ENCODE data around the gene TCTA.

The TCTA gene

GRCh38 chr3:49383387-49383786 is 28.8 kb upstream of the TCTA start:
- Histone ChIP-seq H3K9me3 (ENCODE audit: insufficient read depth, low read length, severe bottlenecking) (no peaks in the 10 kb centered on the region), H4K20me1 (ENCODE audit: insufficient read depth, low read length) (peaks cover 93% of the 10 kb centered on the region), H3K27ac (ENCODE audit: low read length) (no peak overlapping the region), H3K36me3 (ENCODE audit: insufficient read depth, low read length) (peaks cover 3% of the 10 kb centered on the region; the same call in 1 of the 2 replicates), H3K9ac (ENCODE audit: low read depth, low read length) (no peak overlapping the region), H3K27me3 (ENCODE audit: insufficient read depth, low read length, poor library complexity) (no peaks in the 10 kb centered on the region), H3K4me2 (ENCODE audit: insufficient read depth, low read length) (no peak overlapping the region), H2AFZ (ENCODE audit: low read depth, low read length) (no peak overlapping the region), H3K4me3 (ENCODE audit: low read depth in 1 of 2, low read length in 2 of 2) (no peak overlapping the region), H3K4me1 (ENCODE audit: insufficient read depth, low read length) (peaks cover 10% of the 10 kb centered on the region), H3K79me2 (ENCODE audit: insufficient read depth, low read length) (peaks cover 98% of the 10 kb centered on the region)
- DNase-seq (no peak), ATAC-seq (ENCODE audit: insufficient read depth, low read depth) (no peak)
- TF ChIP-seq EZH2 (IDR thresholded peaks at IDR 0.05; ENCODE audit: borderline replicate concordance, low read depth, low read length, severe bottlenecking), result no peak
- no peak for TF ChIP-seq CTCF (IDR thresholded peaks at IDR 0.05; ENCODE audit: borderline replicate concordance, extremely low read depth, low read length, poor library complexity, severe bottlenecking)

GRCh38 chr3:49385617-49386016 is 26.6 kb upstream of the TCTA start:
- peaks cover 93% of the 10 kb centered on the region for H4K20me1 ChIP-seq (ENCODE audit: insufficient read depth, low read length)

GRCh38 chr3:49386056-49386756 is 26.0 kb upstream of the TCTA start:
- no peak for DNase-seq
- TF ChIP-seq CTCF (IDR thresholded peaks at IDR 0.05; ENCODE audit: borderline replicate concordance, extremely low read depth, low read length, poor library complexity, severe bottlenecking), result no peak
- no peak for TF ChIP-seq EZH2 (IDR thresholded peaks at IDR 0.05; ENCODE audit: borderline replicate concordance, low read depth, low read length, severe bottlenecking)
- Histone ChIP-seq H3K4me2 (ENCODE audit: insufficient read depth, low read length) (no peak overlapping the region), H3K79me2 (ENCODE audit: insufficient read depth, low read length) (peaks cover 98% of the 10 kb centered on the region), H3K4me1 (ENCODE audit: insufficient read depth, low read length) (no peaks in the 10 kb centered on the region), H3K9ac (ENCODE audit: low read depth, low read length) (no peak overlapping the region), H3K27me3 (ENCODE audit: insufficient read depth, low read length, poor library complexity) (no peaks in the 10 kb centered on the region), H2AFZ (ENCODE audit: low read depth, low read length) (no peak overlapping the region), H4K20me1 (ENCODE audit: insufficient read depth, low read length) (peaks cover 93% of the 10 kb centered on the region), H3K9me3 (ENCODE audit: insufficient read depth, low read length, severe bottlenecking) (no peaks in the 10 kb centered on the region), H3K36me3 (ENCODE audit: insufficient read depth, low read length) (peaks cover 10% of the 10 kb centered on the region), H3K4me3 (ENCODE audit: low read depth in 1 of 2, low read length in 2 of 2) (no peak overlapping the region), H3K27ac (ENCODE audit: low read length) (no peak overlapping the region)
- ATAC-seq (ENCODE audit: insufficient read depth, low read depth), result no peak

More at GRCh38 chr3:49385617-49386016, 26.6 kb upstream of the TCTA start:
- no peaks in the 10 kb centered on the region for H3K9me3 ChIP-seq (ENCODE audit: insufficient read depth, low read length, severe bottlenecking)
- no peak overlapping the region for H3K4me3 ChIP-seq (ENCODE audit: low read depth in 1 of 2, low read length in 2 of 2)
- no peaks in the 10 kb centered on the region for H3K27me3 ChIP-seq (ENCODE audit: insufficient read depth, low read length, poor library complexity)
- no peak overlapping the region for H2AFZ ChIP-seq (ENCODE audit: low read depth, low read length)
- DNase-seq (no peak), ATAC-seq (ENCODE audit: insufficient read depth, low read depth) (no peak)
- peaks cover 10% of the 10 kb centered on the region for H3K36me3 ChIP-seq (ENCODE audit: insufficient read depth, low read length)
- no peaks in the 10 kb centered on the region for H3K4me1 ChIP-seq (ENCODE audit: insufficient read depth, low read length)
- H3K27ac ChIP-seq (ENCODE audit: low read length), result no peak overlapping the region
- H3K9ac ChIP-seq (ENCODE audit: low read depth, low read length), result no peak overlapping the region
- TF ChIP-seq CTCF (IDR thresholded peaks at IDR 0.05; ENCODE audit: borderline replicate concordance, extremely low read depth, low read length, poor library complexity, severe bottlenecking) (no peak), EZH2 (IDR thresholded peaks at IDR 0.05; ENCODE audit: borderline replicate concordance, low read depth, low read length, severe bottlenecking) (no peak)
- H3K79me2 ChIP-seq (ENCODE audit: insufficient read depth, low read length), result peaks cover 98% of the 10 kb centered on the region
- H3K4me2 ChIP-seq (ENCODE audit: insufficient read depth, low read length), result no peak overlapping the region

Data from DND-41 (cell line).